Measurements from ENCODE around the gene NOX4. TPM values are rescaled to one million over a fixed set of nuclear protein-coding genes. Genes with fewer than 3 reads are reported as not detected.

NOX4 gene
- total and polyA plus RNA-seq, 10 of the 15 experiments (the other 5 are each of a cell fraction or from before 2014, with no cell fraction given): not detected

GRCh38 chr11:89490602-89490980, 584 bp downstream of the NOX4 start:
- H4K20me1 ChIP-seq (ENCODE audit: control insufficient read depth, insufficient read depth): no peaks in the 10 kb centered on the region
- H3K9ac ChIP-seq (ENCODE audit: control insufficient read depth, insufficient read depth, low read length): no peak overlapping the region
- ChIA-PET SMC1A (ENCODE audit: uncharacterized antibody, unreplicated experiment) (no interaction called here), RAD21 (ENCODE audit: unreplicated experiment) (no interaction called here), POLR2A (no interaction called here), CTCF (interaction anchor here (1.6 kb wide), 1 partner anchor 10 kb away, joined by 3 read pairs; no protein-coding TSS in a partner anchor)
- no peak for ATAC-seq
- no peak overlapping the region for H3K4me3 ChIP-seq
- 5% methylated on average over 3 of the region's 3 CpGs for WGBS (ENCODE audit: insufficient coverage, insufficient replicate concordance, low lambda C conversion rate, missing lambda C conversion rate)
- no peaks in the 10 kb centered on the region for H3K79me2 ChIP-seq (ENCODE audit: control insufficient read depth, insufficient read depth, low read length)
- in situ Hi-C loops (cut with MboI): no loop called here
- DNase-seq (ENCODE audit: low read depth, low spot score): no peak
- no peak for FAIRE-seq
- intact Hi-C loops (cut with micrococcal nuclease; ENCODE audit: unreplicated experiment): no loop called here
- no peak overlapping the region for H3K4me2 ChIP-seq (ENCODE audit: control insufficient read depth, insufficient read depth)
- H3K36me3 ChIP-seq (ENCODE audit: control insufficient read depth in 2 of 2, insufficient read depth in 2 of 2, low read length in 1 of 2): no peaks in the 10 kb centered on the region
- BruUV-seq (replicated peaks): no TSS peak
- no peak overlapping the region for H2AFZ ChIP-seq (ENCODE audit: control insufficient read depth, low read depth, low read length)
- no peaks in the 10 kb centered on the region for H3K9me3 ChIP-seq (replicated peaks; ENCODE audit: control insufficient read depth, insufficient read depth, low read length)
- H3K27ac ChIP-seq (ENCODE audit: control insufficient read depth, insufficient read depth): no peak overlapping the region
- no peaks in the 10 kb centered on the region for H3K4me1 ChIP-seq (ENCODE audit: control insufficient read depth, insufficient read depth, low read length)
- no peaks in the 10 kb centered on the region; a peak in 1 of 4 replicates for H3K27me3 ChIP-seq (replicated peaks in 1 of 2; ENCODE audit: control insufficient read depth in 2 of 2, insufficient read depth in 2 of 2, low read length in 1 of 2)
- TF ChIP-seq CEBPZ (IDR thresholded peaks at IDR 0.05; ENCODE audit: low read depth, low read length): no peak
- TF ChIP-seq HSF1 (IDR thresholded peaks at IDR 0.05; ENCODE audit: low read depth, low read length): no peak
- TF ChIP-seq ZSCAN29 (IDR thresholded peaks at IDR 0.05): no peak
- no peak for TF ChIP-seq ZBTB33 (IDR thresholded peaks at IDR 0.05)
- TF ChIP-seq POLR2AphosphoS5 (IDR thresholded peaks at IDR 0.05; ENCODE audit: low read length): no peak
- TF ChIP-seq SIN3A (IDR thresholded peaks at IDR 0.05; ENCODE audit: low read depth, low read length): no peak
- TF ChIP-seq CHD2 (IDR thresholded peaks at IDR 0.05; ENCODE audit: borderline replicate concordance, low read depth, low read length): no peak
- no peak for TF ChIP-seq KLF5 (IDR thresholded peaks at IDR 0.05; ENCODE audit: partially characterized antibody)
- TF ChIP-seq PAX8 (IDR thresholded peaks at IDR 0.05): no peak
- TF ChIP-seq NFYB (IDR thresholded peaks at IDR 0.05; ENCODE audit: insufficient read depth, low read depth, low read length): no peak
- no peak for TF ChIP-seq POU2F2 (IDR thresholded peaks at IDR 0.05; ENCODE audit: borderline replicate concordance, low read depth, low read length)
- no peak for TF ChIP-seq ZBTB11 (CRISPR knock-in tag; IDR thresholded peaks at IDR 0.05)
- TF ChIP-seq MAX (IDR thresholded peaks at IDR 0.05; ENCODE audit: low read depth, low read length): no peak
- no peak for TF ChIP-seq JUNB (IDR thresholded peaks at IDR 0.05)
- no peak for TF ChIP-seq RAD21 (IDR thresholded peaks at IDR 0.05; ENCODE audit: insufficient read depth, low read depth, low read length)

All from GM12878 (cell line).